IMR-90 (cell line): ENCODE data around the gene FUT1. TPM values are rescaled to one million over a fixed set of nuclear protein-coding genes. Genes with fewer than 3 reads are reported as not detected.

Source experiments
- ATAC-seq: fragments of 200-7000 bp; cut with Tn5 transposase; 2 replicates; pipeline ENCODE4 v1.9.1; 2020; ENCODE audit warnings: low read depth, mild to moderate bottlenecking, moderate library complexity
- BruUV-seq: library from RNA; stranded (reverse); fragments of 400-500 nt; replicated peaks from 2 replicates; lab custom pipeline; 2021; lab: Mats Ljungman, UMichigan
- CTCF ChIA-PET: fragments of 300-600 bp; formaldehyde crosslinking; extraction: SDS; loops from one replicate; lab custom pipeline; 2021; ENCODE audit warnings: antibody characterized with exemption; lab: Yijun Ruan, JAX
- POLR2A ChIA-PET: fragments of 300-600 bp; sonication (Branson Sonifier 250); formaldehyde crosslinking; loops from one replicate; lab custom pipeline; 2022; ENCODE audit warnings: antibody characterized with exemption; ENCODE audit not compliant: unreplicated experiment; lab: Charles Lee
- DNase-seq: peaks from one replicate; pipeline ENCODE4 v3.0.0; 2013
- H2AFZ ChIP-seq: replicated peaks from 2 replicates; pipeline ENCODE3; 2013; ENCODE audit warnings: low read length, mild to moderate bottlenecking; ENCODE audit not compliant: poor library complexity
- H2AK5ac ChIP-seq: 2 replicates; pipeline ENCODE4 v1.6.1; 2013; ENCODE audit warnings: low read depth, low read length, inconsistent platforms
- H2AK9ac ChIP-seq: replicated peaks from 2 replicates; pipeline ENCODE3; 2013; ENCODE audit warnings: mild to moderate bottlenecking, low read depth, low read length, moderate library complexity; ENCODE audit not compliant: poor library complexity
- H2BK120ac ChIP-seq: 2 replicates; pipeline ENCODE4 v1.6.1; 2013; ENCODE audit warnings: low read depth, low read length, inconsistent platforms
- H2BK15ac ChIP-seq: 3 replicates; pipeline ENCODE4 v1.6.1; 2013; ENCODE audit warnings: low read depth, low read length, inconsistent platforms
- H2BK20ac ChIP-seq: 2 replicates; pipeline ENCODE4 v1.6.1; 2013; ENCODE audit warnings: low read depth, mild to moderate bottlenecking, inconsistent platforms, low read length, moderate library complexity
- H2BK5ac ChIP-seq: 2 replicates; pipeline ENCODE4 v1.6.1; 2013; ENCODE audit warnings: mild to moderate bottlenecking, low read depth, low read length, inconsistent platforms; ENCODE audit not compliant: poor library complexity, severe bottlenecking
- H3K14ac ChIP-seq: replicated peaks from 2 replicates; pipeline ENCODE4 v1.6.1; 2013; ENCODE audit warnings: low read depth, low read length, inconsistent platforms
- H3K18ac ChIP-seq: 2 replicates; pipeline ENCODE4 v1.6.1; 2013; ENCODE audit warnings: low read depth, low read length, control low read depth
- H3K23ac ChIP-seq: 2 replicates; pipeline ENCODE4 v1.6.1; 2013; ENCODE audit warnings: low read depth, low read length, inconsistent platforms
- H3K27ac ChIP-seq: 2 replicates; pipeline ENCODE4 v1.5.1; 2013; ENCODE audit warnings: mild to moderate bottlenecking, control low read depth, low read length; ENCODE audit not compliant: insufficient read depth
- H3K27me3 ChIP-seq: 2 replicates; pipeline ENCODE4 v1.6.1; 2013; ENCODE audit warnings: low read length; ENCODE audit not compliant: control insufficient read depth, insufficient read depth
- H3K36me3 ChIP-seq: 2 replicates; pipeline ENCODE4 v1.6.1; 2013; ENCODE audit warnings: low read length, mixed read lengths; ENCODE audit not compliant: control insufficient read depth, insufficient read depth
- H3K4ac ChIP-seq: 2 replicates; pipeline ENCODE4 v1.6.1; 2013; ENCODE audit warnings: low read depth, low read length, inconsistent platforms
- H3K4me1 ChIP-seq: 2 replicates; pipeline ENCODE4 v1.6.1; 2013; ENCODE audit warnings: low read length, mixed read lengths; ENCODE audit not compliant: control insufficient read depth, insufficient read depth
- H3K4me2 ChIP-seq: 2 replicates; pipeline ENCODE4 v1.6.1; 2013; ENCODE audit warnings: low read depth, mild to moderate bottlenecking, control low read depth, low read length, moderate library complexity
- H3K4me3 ChIP-seq: 2 replicates; pipeline ENCODE4 v1.5.1; 2013; ENCODE audit warnings: low read depth, mild to moderate bottlenecking, control low read depth, low read length, moderate library complexity; ENCODE audit not compliant: insufficient read depth
- H3K56ac ChIP-seq: 2 replicates; pipeline ENCODE4 v1.6.1; 2013; ENCODE audit warnings: low read length, inconsistent platforms; ENCODE audit not compliant: insufficient read depth; ENCODE audit errors: extremely low read depth
- H3K79me1 ChIP-seq, 2 experiments: 2 replicates each; pipeline ENCODE4 v1.6.1; 2013; ENCODE audit warnings: low read length in 2 of 2, inconsistent platforms in 1 of 2, low read depth in 1 of 2
- H3K9ac ChIP-seq: 2 replicates; pipeline ENCODE4 v1.6.1; 2013; ENCODE audit warnings: low read depth, low read length, control low read depth
- H3K9me1 ChIP-seq: 2 replicates; pipeline ENCODE4 v1.6.1; 2013; ENCODE audit warnings: low read length, inconsistent platforms; ENCODE audit not compliant: insufficient read depth
- H3K9me3 ChIP-seq: 2 replicates; pipeline ENCODE4 v1.6.1; 2013; ENCODE audit warnings: low read length; ENCODE audit not compliant: control insufficient read depth, insufficient read depth
- H4K20me1 ChIP-seq: 2 replicates; pipeline ENCODE4 v1.6.1; 2013; ENCODE audit warnings: low read length, inconsistent platforms; ENCODE audit not compliant: insufficient read depth
- H4K5ac ChIP-seq: 2 replicates; pipeline ENCODE4 v1.6.1; 2013; ENCODE audit warnings: mild to moderate bottlenecking, low read depth, low read length, control low read depth
- H4K8ac ChIP-seq, 2 experiments: 2 replicates each; pipeline ENCODE4 v1.6.1; 2013; ENCODE audit warnings: low read depth in 2 of 2, low read length in 2 of 2, control low read depth in 1 of 2, inconsistent platforms in 1 of 2
- H4K91ac ChIP-seq: 2 replicates; pipeline ENCODE4 v1.6.1; 2013; ENCODE audit warnings: low read depth, low read length, inconsistent platforms; ENCODE audit not compliant: insufficient read depth
- CEBPB ChIP-seq: IDR thresholded peaks from 2 replicates; pipeline ENCODE4 v1.6.1; 2012; ENCODE audit warnings: low read depth, low read length, improper control_type of control experiment
- CHD1 ChIP-seq: IDR thresholded peaks from 2 replicates; pipeline ENCODE4 v1.6.1; 2012; ENCODE audit warnings: low read depth, low read length, improper control_type of control experiment
- CTCF ChIP-seq: conservative IDR thresholded peaks from 2 replicates; pipeline ENCODE4 v1.5.1; 2012; ENCODE audit warnings: mild to moderate bottlenecking, low read depth, low read length, improper control_type of control experiment
- ELK1 ChIP-seq: fragments of 150-350 bp; IDR thresholded peaks from 2 replicates; pipeline ENCODE4 v1.6.1; 2016; ENCODE audit warnings: low read depth, mild to moderate bottlenecking, low read length, moderate library complexity, borderline replicate concordance
- MAFK ChIP-seq: IDR thresholded peaks from 2 replicates; pipeline ENCODE4 v1.6.1; 2012; ENCODE audit warnings: low read depth, low read length, improper control_type of control experiment
- MAZ ChIP-seq: IDR thresholded peaks from 2 replicates; pipeline ENCODE4 v1.6.1; 2012; ENCODE audit warnings: low read depth, mild to moderate bottlenecking, low read length, improper control_type of control experiment, moderate library complexity, borderline replicate concordance
- NFE2L2 ChIP-seq: fragments of 150-350 bp; IDR thresholded peaks from 2 replicates; pipeline ENCODE4 v1.6.1; 2016; ENCODE audit warnings: low read depth, mild to moderate bottlenecking, low read length
- RAD21 ChIP-seq: IDR thresholded peaks from 2 replicates; pipeline ENCODE4 v1.6.1; 2012; ENCODE audit warnings: low read length, improper control_type of control experiment
- RCOR1 ChIP-seq: IDR thresholded peaks from 2 replicates; pipeline ENCODE4 v1.6.1; 2012; ENCODE audit warnings: mild to moderate bottlenecking, low read length, improper control_type of control experiment; ENCODE audit not compliant: insufficient replicate concordance
- SMC3 ChIP-seq: fragments of 150-350 bp; IDR thresholded peaks from 2 replicates; pipeline ENCODE4 v1.6.1; 2016; ENCODE audit warnings: low read depth, mild to moderate bottlenecking, antibody characterized with exemption, low read length, moderate library complexity
- USF2 ChIP-seq: fragments of 150-350 bp; IDR thresholded peaks from 2 replicates; pipeline ENCODE4 v1.6.1; 2017; ENCODE audit warnings: mild to moderate bottlenecking, antibody characterized with exemption, low read length, low read depth
- WGBS, 2 experiments: methylation state at CpG; one replicate each; pipeline versions ENCODE4 v1.1.5 to v1.1.7; 2013; ENCODE audit warnings: missing lambda C conversion rate in 2 of 2; ENCODE audit not compliant: insufficient read length in 1 of 2; ENCODE audit errors: extremely low coverage in 2 of 2; 5-methylcytosine and 5-hydroxymethylcytosine counted together
- dilution Hi-C: fragments of 300-500 bp; cut with HindIII; formaldehyde crosslinking; loops from one replicate; pipeline ENCODE4 v1.14.3; 2018; ENCODE audit warnings: low sequenced_read_pairs; ENCODE audit not compliant: unreplicated experiment
- in situ Hi-C: fragments of 300-500 bp; cut with MboI; formaldehyde crosslinking; loops from 3 replicates; pipeline ENCODE4 v1.14.3; 2019; ENCODE audit warnings: low sequenced_read_pairs, inconsistent platforms, mixed read lengths
- intact Hi-C: fragments of 100-400 bp; cut with micrococcal nuclease; formaldehyde crosslinking; loops from 2 replicates; pipeline ENCODE4 v1.10.0; 2022
- polyA plus RNA-seq, 3 experiments: library from polyadenylated mRNA; depleted of rRNA; stranded (reverse); fragments of >200 nt; gene quantifications; 2 replicates each; pipeline ENCODE4 v1.2.3, GENCODE V29; 2012; ENCODE audit warnings: low replicate concordance in 1 of 3
- total RNA-seq: library from RNA; depleted of rRNA; stranded (reverse); fragments of >200 nt; gene quantifications from 2 replicates; pipeline ENCODE4 v1.2.3, GENCODE V29; 2012

FUT1 gene
- total and polyA plus RNA-seq, 2 of the 4 experiments (the other 2 are of a cell fraction) = 0.09 to 0.18 TPM

GRCh38 chr19:48720251-48720612, 32.2 kb downstream of the FUT1 start:
- Histone ChIP-seq H4K91ac (peak overlapping the region; percentile 35; the same call in 1 of the 2 replicates), H3K9ac (no peak overlapping the region), H2BK120ac (0 out of 2 replicates have a peak overlapping the region, but pooled peaks have one; percentile 34), H3K4me2 (peak overlapping the region; percentile 30), H2BK5ac (peak overlapping the region; percentile 10), H4K20me1 (no peaks in the 10 kb centered on the region), H3K4ac (peak overlapping the region; percentile 60), H3K18ac (no peak overlapping the region), H2AK5ac (no peak overlapping the region), H3K23ac (no peak overlapping the region), H2AK9ac (peak overlapping the region; percentile 21), H3K9me1 (peaks cover 10% of the 10 kb centered on the region), H3K79me1 (peaks cover 0 to 12% of the 10 kb centered on the region in 2 experiments; a peak in 3 of 4 replicates), H3K27ac (no peak overlapping the region), H2AFZ (peak overlapping the region; percentile 97), H2BK20ac (no peak overlapping the region), H3K9me3 (no peaks in the 10 kb centered on the region), H3K4me3 (no peak overlapping the region), H3K14ac (peak overlapping the region; percentile 43; the same call in 1 of the 2 replicates), H2BK15ac (no peak overlapping the region; the same call in 2 of the 3 replicates), H4K5ac (peak overlapping the region; percentile 17), H3K4me1 (peaks cover 8% of the 10 kb centered on the region), H3K27me3 (no peaks in the 10 kb centered on the region), H3K36me3 (no peaks in the 10 kb centered on the region), H3K56ac (no peak overlapping the region), H4K8ac (peak overlapping the region; percentile 44 to 95)
- no peak for ATAC-seq
- ChIA-PET CTCF (interaction anchor here (0.6 kb wide), 1 partner anchor 12 kb away, joined by 3 read pairs; no protein-coding TSS in a partner anchor), POLR2A (no interaction called here)
- intact Hi-C loops = no loop called here
- WGBS, 2 experiments = 25% methylated on average over 8 of the region's 12 CpGs; no CpG with 5 or more reads in 1 of the 2 experiments
- no TSS peak for BruUV-seq
- dilution Hi-C loops = no loop called here
- no peak for DNase-seq
- TF ChIP-seq NFE2L2 (no peak), SMC3 (no peak), RAD21 (no peak), CHD1 (no peak), MAFK (no peak), CTCF (no peak), CEBPB (no peak), RCOR1 (no peak), ELK1 (no peak), MAZ (no peak), USF2 (no peak)
- in situ Hi-C loops = no loop called here
